ENCODE measurements around the gene EIPR1. TPM values are rescaled to one million over a fixed set of nuclear protein-coding genes. Genes with fewer than 3 reads are reported as not detected.

The EIPR1 gene
- total RNA-seq, 1 experiment from 2014 or later, result 36.9 TPM

- no peak for DNase-seq
- Histone ChIP-seq H3K36me3 (ENCODE audit: control insufficient read depth, insufficient read depth, low read length) (no peaks in the 10 kb centered on the region), H3K27me3 (replicated peaks; ENCODE audit: control insufficient read depth, insufficient read depth, low read length) (no peaks in the 10 kb centered on the region), H3K9me3 (peaks cover 17% of the 10 kb centered on the region), H3K4me3 (ENCODE audit: low read depth, low read length) (no peak overlapping the region), H3K4me1 (peaks cover 4% of the 10 kb centered on the region; the same call in 1 of the 2 replicates)
- no peak for TF ChIP-seq CTCF (IDR thresholded peaks at IDR 0.05; ENCODE audit: insufficient read depth in 1 of 2, low read depth in 1 of 2, low read length in 1 of 2, severe bottlenecking in 1 of 2, unreplicated experiment in 1 of 2)
- Mint-ChIP-seq H3K27me3 (ENCODE audit: insufficient read depth, unreplicated experiment) (no peaks in the 10 kb centered on the region), H3K9me3 (ENCODE audit: unreplicated experiment) (peaks cover 33% of the 10 kb centered on the region), H3K27ac (ENCODE audit: unreplicated experiment) (no peak overlapping the region), H3K4me1 (ENCODE audit: low read depth, unreplicated experiment) (no peaks in the 10 kb centered on the region), H3K4me3 (ENCODE audit: unreplicated experiment) (no peak overlapping the region), H3K36me3 (ENCODE audit: insufficient read depth, unreplicated experiment) (peaks cover 14% of the 10 kb centered on the region)
- intact Hi-C loops (cut with micrococcal nuclease; ENCODE audit: unreplicated experiment), result no loop called here
- POLR2A ChIA-PET, result no interaction called here
- CTCF ChIA-PET, result no interaction called here
- no TSS peak for BruUV-seq (replicated peaks)
Observed at GRCh38 chr2:3163401-3163800, 214.2 kb downstream of the EIPR1 start.

- Mint-ChIP-seq H3K4me1 (ENCODE audit: low read depth, unreplicated experiment) (no peaks in the 10 kb centered on the region), H3K27me3 (ENCODE audit: insufficient read depth, unreplicated experiment) (no peaks in the 10 kb centered on the region), H3K36me3 (ENCODE audit: insufficient read depth, unreplicated experiment) (peaks cover 10% of the 10 kb centered on the region), H3K27ac (ENCODE audit: unreplicated experiment) (no peak overlapping the region), H3K4me3 (ENCODE audit: unreplicated experiment) (no peak overlapping the region), H3K9me3 (ENCODE audit: unreplicated experiment) (peaks cover 33% of the 10 kb centered on the region)
- intact Hi-C loops (cut with micrococcal nuclease; ENCODE audit: unreplicated experiment), result no loop called here
- Histone ChIP-seq H3K36me3 (ENCODE audit: control insufficient read depth, insufficient read depth, low read length) (no peaks in the 10 kb centered on the region), H3K4me1 (peaks cover 4% of the 10 kb centered on the region; the same call in 1 of the 2 replicates), H3K27me3 (replicated peaks; ENCODE audit: control insufficient read depth, insufficient read depth, low read length) (no peaks in the 10 kb centered on the region), H3K4me3 (ENCODE audit: low read depth, low read length) (no peak overlapping the region), H3K9me3 (peaks cover 17% of the 10 kb centered on the region)
- POLR2A ChIA-PET, result no interaction called here
- BruUV-seq (replicated peaks), result no TSS peak
- CTCF ChIA-PET, result no interaction called here
- DNase-seq, result no peak
- no peak for TF ChIP-seq CTCF (IDR thresholded peaks at IDR 0.05; ENCODE audit: insufficient read depth in 1 of 2, low read depth in 1 of 2, low read length in 1 of 2, severe bottlenecking in 1 of 2, unreplicated experiment in 1 of 2)
Observed at GRCh38 chr2:3162442-3163077, 215.1 kb downstream of the EIPR1 start.

GRCh38 chr2:3160751-3161330 is 216.8 kb downstream of the EIPR1 start:
- CTCF ChIA-PET, result no interaction called here
- no peak overlapping the region for H3K4me3 Mint-ChIP-seq (ENCODE audit: unreplicated experiment)
- H3K4me1 Mint-ChIP-seq (ENCODE audit: low read depth, unreplicated experiment), result no peaks in the 10 kb centered on the region

More at GRCh38 chr2:3160751-3161330, 216.8 kb downstream of the EIPR1 start:
- Mint-ChIP-seq H3K9me3 (ENCODE audit: unreplicated experiment) (peaks cover 24% of the 10 kb centered on the region), H3K27ac (ENCODE audit: unreplicated experiment) (no peak overlapping the region), H3K36me3 (ENCODE audit: insufficient read depth, unreplicated experiment) (no peaks in the 10 kb centered on the region), H3K27me3 (ENCODE audit: insufficient read depth, unreplicated experiment) (no peaks in the 10 kb centered on the region)
- intact Hi-C loops (cut with micrococcal nuclease; ENCODE audit: unreplicated experiment), result no loop called here
- no peaks in the 10 kb centered on the region for H3K27me3 ChIP-seq (replicated peaks; ENCODE audit: control insufficient read depth, insufficient read depth, low read length)
- POLR2A ChIA-PET, result no interaction called here
- no peak overlapping the region for H3K4me3 ChIP-seq (ENCODE audit: low read depth, low read length)
- BruUV-seq (replicated peaks), result no TSS peak
- DNase-seq, result no peak
- H3K9me3 ChIP-seq, result peaks cover 17% of the 10 kb centered on the region
- no peak for TF ChIP-seq CTCF (IDR thresholded peaks at IDR 0.05; ENCODE audit: insufficient read depth in 1 of 2, low read depth in 1 of 2, low read length in 1 of 2, severe bottlenecking in 1 of 2, unreplicated experiment in 1 of 2)
- no peaks in the 10 kb centered on the region for H3K4me1 ChIP-seq
- no peaks in the 10 kb centered on the region for H3K36me3 ChIP-seq (ENCODE audit: control insufficient read depth, insufficient read depth, low read length)
